Gastrocnemius medialis (tissue), 4 donors: Measurements from ENCODE around the gene PTPRQ. TPM values are rescaled to one million over a fixed set of nuclear protein-coding genes. Genes with fewer than 3 reads are reported as not detected.
"Not testable (repeated sequence)": the region's sequence is repeated elsewhere in the genome, so short reads cannot be mapped to it uniquely, and the experiment has no call there.

ENCODE experiments used
- ATAC-seq, 2 donors: fragments of 150-250 bp; one replicate each; pipeline ENCODE4 v1.9.1; 2016
- DNase-seq, 2 donors: peaks; one replicate each; pipeline ENCODE4 v3.0.0-alpha.2; 2019
- H3K27ac ChIP-seq, 4 donors: fragments of 200-600 bp; sonication (generic); 1 replicate in 1 of 4; 2 replicates in 3 of 4; pipeline ENCODE4 v1.5.1; 2016 to 2018; ENCODE audit warnings: mild to moderate bottlenecking in 2 of 4, moderate library complexity in 1 of 4
- H3K27me3 ChIP-seq, 3 donors: fragments of 200-600 bp; sonication (generic) in 2 of 3; 1 replicate in 1 of 3; 2 replicates in 2 of 3; pipeline versions ENCODE4 v1.5.1 to v1.6.0; 2016 to 2019; ENCODE audit warnings: mild to moderate bottlenecking in 1 of 3, moderate library complexity in 1 of 3
- H3K36me3 ChIP-seq, 2 donors: fragments of 200-600 bp; sonication (generic) in 1 of 2; one replicate each; pipeline ENCODE4 v1.5.1; 2017 to 2018
- H3K4me1 ChIP-seq, 2 donors: fragments of 200-600 bp; sonication (generic) in 1 of 2; one replicate each; pipeline ENCODE4 v1.5.1; 2016 to 2017; ENCODE audit warnings: mild to moderate bottlenecking in 2 of 2
- H3K4me3 ChIP-seq, 4 donors: fragments of 200-600 bp; sonication (generic) in 3 of 4; 1 replicate in 1 of 4; 2 replicates in 3 of 4; pipeline ENCODE4 v1.5.1; 2016 to 2019; ENCODE audit warnings: mild to moderate bottlenecking in 2 of 4
- H3K9me3 ChIP-seq, 3 donors: fragments of 200-600 bp; sonication (generic) in 2 of 3; 1 replicate in 1 of 3; 2 replicates in 2 of 3; pipeline ENCODE4 v1.5.1; 2016 to 2019
- POLR2A ChIP-seq, 2 donors: fragments of 450-650 bp; IDR thresholded peaks; one replicate each; pipeline ENCODE4 v1.6.1; 2017; ENCODE audit warnings: antibody characterized with exemption in 2 of 2, mild to moderate bottlenecking in 2 of 2, moderate library complexity in 2 of 2
- in situ Hi-C, 4 donors: fragments of 200-750 bp; cut with MboI; loops; one replicate each; pipeline versions ENCODE4 v1.15.0 to v1.8.0; 2017; ENCODE audit warnings: low sequenced_read_pairs in 4 of 4
- intact Hi-C: fragments of 100-400 bp; cut with DNase I; formaldehyde crosslinking; loops from one replicate; pipeline ENCODE4 v1.15.1; 2023; ENCODE audit warnings: low total_unique reads
- total RNA-seq, 4 donors: library from RNA; depleted of rRNA; stranded (reverse); fragments of >200 nt; gene quantifications; one replicate each; pipeline versions ENCODE4 v1.1.0 to v1.2.3, GENCODE V29; 2016
- TF ChIP-seq, protein P1 (sequence below), 5 experiments: fragments of 450-650 bp in 3 of 5; fragments of 200-600 bp in 2 of 5; sonication (generic) in 2 of 5; IDR thresholded peaks in 4 of 5; conservative IDR thresholded peaks in 1 of 5; 1 replicate in 4 of 5; 2 replicates in 1 of 5; pipeline ENCODE4 v1.5.1; 2016 to 2019; ENCODE audit warnings: antibody characterized with exemption in 5 of 5, mild to moderate bottlenecking in 3 of 5, moderate library complexity in 3 of 5

PTPRQ gene
- total RNA-seq, 4 donors from 2014 or later, result 0.02 to 0.91 (median 0.46) TPM; not detected in 1

DNA sequence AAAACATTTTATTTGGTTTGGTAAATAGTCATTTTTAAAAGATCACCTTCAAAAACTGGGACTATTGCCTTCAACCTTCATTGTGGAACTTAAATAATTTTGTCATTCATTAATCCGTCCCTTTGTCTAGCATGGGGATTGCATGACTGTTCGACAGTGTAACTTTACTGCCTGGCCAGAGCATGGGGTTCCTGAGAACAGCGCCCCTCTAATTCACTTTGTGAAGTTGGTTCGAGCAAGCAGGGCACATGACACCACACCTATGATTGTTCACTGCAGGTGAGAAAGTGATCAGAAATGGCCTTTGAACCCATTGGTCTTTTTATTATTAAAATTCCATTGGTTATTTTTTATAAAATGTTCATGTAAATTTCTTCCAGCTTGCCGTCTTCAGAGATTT, 226.2 kb downstream of the PTPRQ start:
- H3K36me3 ChIP-seq, result no peaks in the 10 kb centered on the region
- H3K9me3 ChIP-seq, result no peaks in the 10 kb centered on the region
- H3K4me1 ChIP-seq, result peaks cover 24 to 25% of the 10 kb centered on the region in 2 donors
- in situ Hi-C loops (loop anchor here in 1 of 4 donors (10.0 kb wide), 1 partner anchor 45 kb away; no protein-coding TSS in a partner anchor), intact Hi-C loops (no loop called here)
- DNase-seq (no peak), ATAC-seq (no peak)
- H3K4me3 ChIP-seq, result peak overlapping the region in 1 of 4 donors; percentile 15
- H3K27ac ChIP-seq, result peak overlapping the region in 1 of 4 donors; percentile 24
- TF ChIP-seq POLR2A (IDR thresholded peaks at IDR 0.05), result no peak
- TF ChIP-seq, protein P1, sequence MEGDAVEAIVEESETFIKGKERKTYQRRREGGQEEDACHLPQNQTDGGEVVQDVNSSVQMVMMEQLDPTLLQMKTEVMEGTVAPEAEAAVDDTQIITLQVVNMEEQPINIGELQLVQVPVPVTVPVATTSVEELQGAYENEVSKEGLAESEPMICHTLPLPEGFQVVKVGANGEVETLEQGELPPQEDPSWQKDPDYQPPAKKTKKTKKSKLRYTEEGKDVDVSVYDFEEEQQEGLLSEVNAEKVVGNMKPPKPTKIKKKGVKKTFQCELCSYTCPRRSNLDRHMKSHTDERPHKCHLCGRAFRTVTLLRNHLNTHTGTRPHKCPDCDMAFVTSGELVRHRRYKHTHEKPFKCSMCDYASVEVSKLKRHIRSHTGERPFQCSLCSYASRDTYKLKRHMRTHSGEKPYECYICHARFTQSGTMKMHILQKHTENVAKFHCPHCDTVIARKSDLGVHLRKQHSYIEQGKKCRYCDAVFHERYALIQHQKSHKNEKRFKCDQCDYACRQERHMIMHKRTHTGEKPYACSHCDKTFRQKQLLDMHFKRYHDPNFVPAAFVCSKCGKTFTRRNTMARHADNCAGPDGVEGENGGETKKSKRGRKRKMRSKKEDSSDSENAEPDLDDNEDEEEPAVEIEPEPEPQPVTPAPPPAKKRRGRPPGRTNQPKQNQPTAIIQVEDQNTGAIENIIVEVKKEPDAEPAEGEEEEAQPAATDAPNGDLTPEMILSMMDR (IDR thresholded peaks at IDR 0.05 in 4 of 5, conservative IDR thresholded peaks at IDR 0.05 in 1 of 5), result no peak
- no peaks in the 10 kb centered on the region for H3K27me3 ChIP-seq

DNA sequence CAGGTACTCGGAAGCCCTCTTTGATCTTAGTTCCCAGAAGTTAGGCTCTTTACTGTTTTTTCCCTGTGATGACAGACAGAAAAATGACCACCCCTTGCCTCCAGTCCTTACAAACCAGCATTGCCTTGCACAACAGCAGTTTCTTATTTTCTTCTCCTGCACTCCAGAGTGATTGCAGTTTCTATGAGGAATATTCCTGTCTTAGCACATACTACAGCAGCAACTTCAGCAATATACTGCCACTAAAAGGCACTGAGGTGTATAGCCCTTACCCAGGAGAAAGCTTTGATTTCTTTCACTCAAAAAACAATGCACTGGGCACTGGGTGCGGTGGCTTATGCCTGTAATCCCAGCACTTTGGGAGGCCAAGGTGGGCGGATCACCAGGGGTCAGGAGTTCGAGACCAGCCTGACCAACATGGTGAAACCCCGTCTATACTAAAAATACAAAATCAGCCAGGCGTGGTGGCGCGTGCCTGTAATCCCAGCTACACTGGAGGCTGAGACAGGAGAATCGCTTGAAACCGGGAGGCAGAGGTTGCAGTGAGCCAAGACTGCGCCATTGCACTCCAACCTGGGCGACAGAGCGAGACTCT, 232.1 kb downstream of the PTPRQ start:
- intact Hi-C loops (loop anchor here (2.0 to 5.0 kb wide), 3 partner anchors 35 to 204 kb away; no protein-coding TSS in a partner anchor), in situ Hi-C loops (loop anchor here in 1 of 4 donors (10.0 kb wide), 1 partner anchor 51 kb away; no protein-coding TSS in a partner anchor)
- Histone ChIP-seq H3K27ac (peak overlapping the region; percentile 52 to 84 (median 82)), H3K4me1 (peaks cover 60 to 71% of the 10 kb centered on the region in 2 donors)
- DNase-seq (peak in 1 of 2 donors; percentile 29), ATAC-seq (peak; percentile 86 to 88)
- H3K36me3 ChIP-seq, H3K4me3 ChIP-seq, H3K27me3 ChIP-seq, H3K9me3 ChIP-seq: not testable (repeated sequence)
- TF ChIP-seq, protein P1 (IDR thresholded peaks at IDR 0.05 in 4 of 5, conservative IDR thresholded peaks at IDR 0.05 in 1 of 5), result peak in 1 of 5 experiments; percentile 23

DNA sequence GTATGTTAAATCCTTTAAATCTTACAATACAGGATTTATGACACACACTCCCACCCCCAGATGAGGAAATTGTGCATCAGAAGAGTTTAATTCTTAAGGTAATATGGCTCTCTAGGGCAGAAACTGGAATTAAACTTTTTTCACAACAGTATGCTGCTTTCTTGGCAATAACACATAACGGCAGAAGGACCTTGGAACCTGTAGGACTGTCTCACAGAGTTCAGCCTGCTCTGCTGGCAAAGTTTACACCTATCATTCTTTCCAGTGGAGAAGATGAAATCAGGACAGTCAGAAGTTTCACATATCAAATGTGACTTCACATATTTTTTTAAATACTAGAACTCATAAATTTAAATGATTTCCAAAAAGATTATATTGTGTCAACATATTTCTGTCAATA, 232.8 kb downstream of the PTPRQ start:
- intact Hi-C loops, result loop anchor here (2.0 to 5.0 kb wide), 3 partner anchors 34 to 205 kb away; no protein-coding TSS in a partner anchor
- ATAC-seq (peak; percentile 25 to 43), DNase-seq (no peak)
- Histone ChIP-seq H3K9me3 (no peaks in the 10 kb centered on the region), H3K4me1 (peaks cover 60 to 71% of the 10 kb centered on the region in 2 donors), H3K27me3 (no peaks in the 10 kb centered on the region), H3K27ac (peak overlapping the region; percentile 52 to 84 (median 82)), H3K36me3 (no peaks in the 10 kb centered on the region), H3K4me3 (no peak overlapping the region)
- TF ChIP-seq POLR2A (IDR thresholded peaks at IDR 0.05), result no peak
- TF ChIP-seq, protein P1 (IDR thresholded peaks at IDR 0.05 in 4 of 5, conservative IDR thresholded peaks at IDR 0.05 in 1 of 5), result no peak
- in situ Hi-C loops, result loop anchor here in 1 of 4 donors (10.0 kb wide), 1 partner anchor 52 kb away; no protein-coding TSS in a partner anchor

DNA sequence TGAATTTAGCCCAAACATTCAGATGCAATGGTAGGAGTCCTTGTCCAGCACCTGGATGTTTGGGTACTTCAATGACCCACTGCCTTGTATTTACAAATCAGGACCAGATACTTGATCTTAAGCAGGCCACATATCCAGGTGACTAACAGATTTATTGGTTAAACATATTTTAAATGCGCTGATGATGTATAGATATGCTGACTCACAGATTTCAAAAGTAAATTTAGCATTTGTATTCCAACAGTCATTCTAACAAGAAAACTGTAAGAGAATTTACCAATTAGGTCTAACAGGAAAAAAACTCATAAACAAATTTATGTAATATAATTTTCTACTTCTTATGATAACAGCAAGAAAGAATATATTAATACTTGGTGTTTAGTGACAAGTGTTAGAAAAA, 234.0 kb downstream of the PTPRQ start:
- DNase-seq (no peak), ATAC-seq (no peak)
- Histone ChIP-seq H3K27ac (peak overlapping the region; percentile 52 to 84 (median 82)), H3K36me3 (no peaks in the 10 kb centered on the region), H3K9me3 (no peaks in the 10 kb centered on the region), H3K4me1 (peaks cover 60 to 69% of the 10 kb centered on the region in 2 donors), H3K4me3 (peak overlapping the region in 1 of 4 donors; percentile 29), H3K27me3 (no peaks in the 10 kb centered on the region)
- TF ChIP-seq, protein P1 (IDR thresholded peaks at IDR 0.05 in 4 of 5, conservative IDR thresholded peaks at IDR 0.05 in 1 of 5), result no peak
- no peak for TF ChIP-seq POLR2A (IDR thresholded peaks at IDR 0.05)
- intact Hi-C loops (loop anchor here (2.0 to 5.0 kb wide), 3 partner anchors 33 to 206 kb away; no protein-coding TSS in a partner anchor), in situ Hi-C loops (loop anchor here in 1 of 4 donors (10.0 kb wide), 1 partner anchor 53 kb away; no protein-coding TSS in a partner anchor)
